Measurements from ENCODE around the gene KRTAP5-2.

The KRTAP5-2 gene

GRCh38 chr11:1567052-1567720 is 30.9 kb downstream of the KRTAP5-2 start:
- no peak for DNase-seq (ENCODE audit: low spot score)

GRCh38 chr11:1566381-1567051 is 31.6 kb downstream of the KRTAP5-2 start:
- DNase-seq (ENCODE audit: low spot score): no peak

GRCh38 chr11:1565904-1566247 is 32.2 kb downstream of the KRTAP5-2 start:
- DNase-seq (ENCODE audit: low spot score): no peak

- DNase-seq (ENCODE audit: low spot score): no peak
Observed at GRCh38 chr11:1565173-1565903, 32.8 kb downstream of the KRTAP5-2 start.

GRCh38 chr11:1564535-1565172 is 33.4 kb downstream of the KRTAP5-2 start:
- DNase-seq (ENCODE audit: low spot score): no peak

GRCh38 chr11:1563697-1564534 is 34.2 kb downstream of the KRTAP5-2 start:
- DNase-seq (ENCODE audit: low spot score): no peak

GRCh38 chr11:1563149-1563638 is 34.9 kb downstream of the KRTAP5-2 start:
- DNase-seq (ENCODE audit: low spot score): no peak

- DNase-seq (ENCODE audit: low spot score): no peak
Observed at GRCh38 chr11:1562469-1563148, 35.5 kb downstream of the KRTAP5-2 start.

GRCh38 chr11:1561955-1562354 is 36.1 kb downstream of the KRTAP5-2 start:
- no peak for DNase-seq (ENCODE audit: low spot score)

- no peak for DNase-seq (ENCODE audit: low spot score)
Observed at GRCh38 chr11:1561266-1561665, 36.8 kb downstream of the KRTAP5-2 start.

GRCh38 chr11:1560649-1561251 is 37.3 kb downstream of the KRTAP5-2 start:
- no peak for DNase-seq (ENCODE audit: low spot score)

GRCh38 chr11:1560002-1560648 is 38.0 kb downstream of the KRTAP5-2 start:
- no peak for DNase-seq (ENCODE audit: low spot score)

- no peak for DNase-seq (ENCODE audit: low spot score)
Observed at GRCh38 chr11:1559111-1559951, 38.8 kb downstream of the KRTAP5-2 start.

GRCh38 chr11:1558775-1559110 is 39.4 kb downstream of the KRTAP5-2 start:
- DNase-seq (ENCODE audit: low spot score): no peak

GRCh38 chr11:1557904-1558774 is 40.0 kb downstream of the KRTAP5-2 start:
- no peak for DNase-seq (ENCODE audit: low spot score)

GRCh38 chr11:1557051-1557884 is 40.8 kb downstream of the KRTAP5-2 start:
- DNase-seq (ENCODE audit: low spot score): no peak

GRCh38 chr11:1556278-1556902 is 41.7 kb downstream of the KRTAP5-2 start:
- no peak for DNase-seq (ENCODE audit: low spot score)

Measured in HuH-7 (cell line).